Gastrocnemius medialis (tissue), 4 donors: ENCODE results near the gene RDH13.

Experiments used
- CTCF ChIP-seq, 5 experiments: fragments of 450-650 bp in 3 of 5; fragments of 200-600 bp in 2 of 5; sonication (generic) in 2 of 5; IDR thresholded peaks in 4 of 5; conservative IDR thresholded peaks in 1 of 5; 1 replicate in 4 of 5; 2 replicates in 1 of 5; pipeline ENCODE4 v1.5.1; 2016 to 2019; ENCODE audit warnings: antibody characterized with exemption in 5 of 5, mild to moderate bottlenecking in 3 of 5, moderate library complexity in 3 of 5
- POLR2A ChIP-seq, 2 donors: fragments of 450-650 bp; IDR thresholded peaks; one replicate each; pipeline ENCODE4 v1.6.1; 2017; ENCODE audit warnings: antibody characterized with exemption in 2 of 2, mild to moderate bottlenecking in 2 of 2, moderate library complexity in 2 of 2

GRCh38 chr19:55053735-55054134, 9.2 kb downstream of the RDH13 start:
- TF ChIP-seq POLR2A (IDR thresholded peaks at IDR 0.05), result no peak
- TF ChIP-seq CTCF (IDR thresholded peaks at IDR 0.05 in 4 of 5, conservative IDR thresholded peaks at IDR 0.05 in 1 of 5), result no peak
